GM19193 (cell line): ENCODE measurements around the gene RBBP9.

ENCODE experiments used
- POLR2A ChIP-seq: IDR thresholded peaks from 4 replicates; pipeline ENCODE4 v1.6.1; 2011; ENCODE audit not compliant: insufficient read depth, insufficient read length; ENCODE audit errors: extremely low read depth

The RBBP9 gene

GRCh38 chr20:18513208-18513607 is 16.2 kb upstream of the RBBP9 start:
- no peak for TF ChIP-seq POLR2A

GRCh38 chr20:18511571-18511970 is 14.5 kb upstream of the RBBP9 start:
- TF ChIP-seq POLR2A, result no peak

- TF ChIP-seq POLR2A, result peak; percentile 87
Measured at GRCh38 chr20:18507218-18508191, 10.5 kb upstream of the RBBP9 start, which contains the start of gene SEC23B. TSS of gene SEC23B (plus strand) at chr20:18507940. CDS start at chr20:18510836, 2,896 bp downstream.

- no peak for TF ChIP-seq POLR2A
Measured at GRCh38 chr20:18506744-18507143, 9.7 kb upstream of the RBBP9 start.

GRCh38 chr20:18504479-18505060 is 7.5 kb upstream of the RBBP9 start:
- no peak for TF ChIP-seq POLR2A

- TF ChIP-seq POLR2A, result no peak
Measured at GRCh38 chr20:18497603-18498002, 578 bp upstream of the RBBP9 start.

GRCh38 chr20:18496042-18496441 is 983 bp downstream of the RBBP9 start:
- TF ChIP-seq POLR2A, result no peak

GRCh38 chr20:18488301-18488700 is 8.7 kb downstream of the RBBP9 start:
- no peak for TF ChIP-seq POLR2A

GRCh38 chr20:18481596-18481995 is 15.4 kb downstream of the RBBP9 start:
- no peak for TF ChIP-seq POLR2A

GRCh38 chr20:18477821-18478220 is 19.2 kb downstream of the RBBP9 start:
- no peak for TF ChIP-seq POLR2A

- TF ChIP-seq POLR2A, result no peak
Measured at GRCh38 chr20:18477218-18477617, 19.8 kb downstream of the RBBP9 start.

- TF ChIP-seq POLR2A, result peak; percentile 65
Measured at GRCh38 chr20:18466894-18467730, 29.9 kb downstream of the RBBP9 start, which contains the start of the genes DZANK1 and POLR3F. TSS of gene DZANK1 (minus strand) at chr20:18467030. CDS start at chr20:18465358, 1,672 bp downstream. TSS of gene POLR3F (plus strand) at chr20:18467390. CDS start at chr20:18467507, 117 bp downstream.

- TF ChIP-seq POLR2A, result peak; percentile 25
Measured at GRCh38 chr20:18466574-18466893, 30.5 kb downstream of the RBBP9 start.

GRCh38 chr20:18465536-18466200 is 31.4 kb downstream of the RBBP9 start:
- TF ChIP-seq POLR2A, result no peak
